Fibroblast of peridontal ligament (primary cell): ENCODE measurements around the gene ZNF487.
"Not testable (repeated sequence)": the region's sequence is repeated elsewhere in the genome, so short reads cannot be mapped to it uniquely, and the experiment has no call there.

ENCODE experiments used
- DNase-seq: peaks from one replicate; pipeline ENCODE4 v3.0.0-alpha.2; 2010; ENCODE audit errors: extremely low read depth

ZNF487 gene

DNA sequence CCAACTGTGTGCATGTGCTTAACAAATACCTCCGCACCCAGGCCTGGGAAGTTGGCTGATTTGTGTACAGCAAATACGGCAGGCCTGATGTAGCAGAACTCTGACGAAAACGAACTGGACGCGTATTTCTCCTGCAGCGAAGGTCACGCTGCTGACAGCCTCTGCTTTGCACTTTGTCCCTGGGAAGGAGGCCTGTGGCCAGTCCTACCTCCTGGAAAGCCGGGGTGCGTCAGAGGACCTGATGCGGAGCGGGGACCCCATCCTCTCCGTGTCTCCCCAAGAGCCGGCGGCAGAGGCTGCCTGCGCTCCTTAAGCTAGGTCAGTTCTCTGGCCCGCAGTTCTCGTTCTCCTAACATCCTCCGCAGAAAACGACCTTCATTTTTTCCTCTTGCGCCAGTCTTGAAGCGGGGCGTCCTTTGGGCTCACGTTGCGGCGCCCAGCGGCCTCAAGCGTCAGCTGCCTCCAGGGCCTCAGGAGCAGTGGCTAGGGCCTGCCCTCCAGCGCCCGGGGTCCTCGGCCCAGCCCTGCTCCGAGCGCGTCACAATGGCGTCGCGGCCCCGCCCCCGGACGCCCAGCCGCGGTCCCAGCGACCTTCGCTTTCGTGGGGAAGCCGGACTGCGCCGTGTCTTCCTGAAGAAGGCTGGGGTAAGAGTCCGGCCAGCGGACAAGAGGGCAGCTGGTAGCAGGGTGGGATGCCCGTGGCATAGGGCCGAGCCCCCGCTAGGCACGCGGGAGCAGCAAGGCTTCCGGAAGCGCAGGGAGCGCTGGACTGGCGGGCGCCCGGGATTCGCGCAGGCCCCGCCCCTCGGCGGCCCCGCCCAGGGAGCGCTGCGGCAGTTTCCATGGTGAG lies at the start of gene ZNF487:
TSS of gene ZNF487 (plus strand) at position 821 of the 850 bp plus-strand sequence. CDS start 38,703 bp downstream, outside the sequence.
- DNase-seq: peak; percentile 83

- no peak for DNase-seq
These were observed 49.3 kb upstream of the ZNF487 start for GRCh38 chr10:43387678-43388032.

- no peak for DNase-seq
These were observed 47.0 kb upstream of the ZNF487 start for GRCh38 chr10:43389867-43390266.

GRCh38 chr10:43390333-43390732 lies 46.6 kb upstream of the ZNF487 start:
- DNase-seq: no peak

DNA sequence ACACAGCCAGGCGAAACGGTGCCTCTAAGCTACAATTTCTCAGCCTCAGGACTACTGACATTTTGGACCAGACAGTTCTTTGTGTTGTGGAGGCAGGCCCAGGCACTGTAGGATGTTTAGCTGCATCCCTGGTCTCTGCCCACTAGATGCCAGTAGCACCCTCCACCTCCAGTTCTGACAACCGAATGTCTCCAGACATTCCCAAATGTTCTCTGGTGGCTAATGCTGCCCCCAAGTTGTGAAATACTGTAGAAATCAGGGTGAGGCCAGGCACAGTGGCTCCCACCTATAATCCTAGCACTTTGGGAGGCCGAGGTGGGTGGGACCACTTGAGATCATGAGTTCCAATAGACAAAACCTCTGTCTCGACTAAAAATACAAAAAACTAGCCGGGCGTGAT lies 46.2 kb upstream of the ZNF487 start:
- peak; percentile 70 for DNase-seq

GRCh38 chr10:43391496-43391895 lies 45.4 kb upstream of the ZNF487 start:
- no peak for DNase-seq

DNA sequence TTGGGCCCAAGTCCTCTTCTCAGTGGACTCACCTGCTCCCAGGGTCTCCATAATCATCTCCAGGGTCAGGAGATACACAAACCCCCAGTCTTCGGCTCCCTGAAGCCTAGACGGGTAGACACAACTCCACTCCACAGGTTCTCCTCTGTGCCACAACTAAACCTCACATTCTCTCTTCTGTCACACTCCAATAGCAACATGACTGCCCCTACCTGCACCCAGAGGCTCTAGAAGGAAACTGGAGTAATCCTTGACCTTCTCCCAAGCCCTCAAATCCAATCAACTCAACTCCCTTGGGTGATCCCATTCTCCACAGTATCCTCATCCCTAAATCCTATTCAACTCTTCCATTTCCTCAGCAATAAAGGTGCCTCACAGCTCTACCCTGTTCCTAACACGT lies 44.2 kb upstream of the ZNF487 start:
- no peak for DNase-seq

- DNase-seq: not testable (repeated sequence)
These were observed 43.7 kb upstream of the ZNF487 start for GRCh38 chr10:43393186-43393585.

- no peak for DNase-seq
These were observed 43.1 kb upstream of the ZNF487 start for GRCh38 chr10:43393606-43394360.

GRCh38 chr10:43394868-43395267 lies 42.0 kb upstream of the ZNF487 start:
- DNase-seq: no peak

DNA sequence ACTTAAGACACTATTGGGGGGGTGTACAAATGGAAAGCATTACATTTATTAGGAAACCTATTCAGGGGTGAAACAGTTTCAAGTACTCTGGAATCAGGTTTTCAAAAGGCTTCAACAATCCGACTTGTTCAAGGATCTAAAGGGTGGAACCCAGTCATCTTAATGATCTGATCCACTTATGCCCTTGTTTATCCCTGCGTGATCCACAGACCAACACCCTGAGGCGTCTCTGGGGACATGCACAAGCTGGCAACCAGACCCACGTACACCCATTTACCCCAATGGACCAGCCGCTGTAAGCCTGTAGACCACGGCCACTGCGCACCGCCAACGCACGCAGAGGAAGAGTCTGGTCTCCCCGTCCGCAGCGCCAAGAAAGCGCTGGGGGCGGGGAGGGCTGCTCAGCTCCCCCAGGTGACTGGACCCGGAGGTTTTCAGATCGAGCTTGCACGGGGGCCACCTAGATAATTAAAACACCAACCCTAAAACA lies 41.3 kb upstream of the ZNF487 start:
- no peak for DNase-seq

DNA sequence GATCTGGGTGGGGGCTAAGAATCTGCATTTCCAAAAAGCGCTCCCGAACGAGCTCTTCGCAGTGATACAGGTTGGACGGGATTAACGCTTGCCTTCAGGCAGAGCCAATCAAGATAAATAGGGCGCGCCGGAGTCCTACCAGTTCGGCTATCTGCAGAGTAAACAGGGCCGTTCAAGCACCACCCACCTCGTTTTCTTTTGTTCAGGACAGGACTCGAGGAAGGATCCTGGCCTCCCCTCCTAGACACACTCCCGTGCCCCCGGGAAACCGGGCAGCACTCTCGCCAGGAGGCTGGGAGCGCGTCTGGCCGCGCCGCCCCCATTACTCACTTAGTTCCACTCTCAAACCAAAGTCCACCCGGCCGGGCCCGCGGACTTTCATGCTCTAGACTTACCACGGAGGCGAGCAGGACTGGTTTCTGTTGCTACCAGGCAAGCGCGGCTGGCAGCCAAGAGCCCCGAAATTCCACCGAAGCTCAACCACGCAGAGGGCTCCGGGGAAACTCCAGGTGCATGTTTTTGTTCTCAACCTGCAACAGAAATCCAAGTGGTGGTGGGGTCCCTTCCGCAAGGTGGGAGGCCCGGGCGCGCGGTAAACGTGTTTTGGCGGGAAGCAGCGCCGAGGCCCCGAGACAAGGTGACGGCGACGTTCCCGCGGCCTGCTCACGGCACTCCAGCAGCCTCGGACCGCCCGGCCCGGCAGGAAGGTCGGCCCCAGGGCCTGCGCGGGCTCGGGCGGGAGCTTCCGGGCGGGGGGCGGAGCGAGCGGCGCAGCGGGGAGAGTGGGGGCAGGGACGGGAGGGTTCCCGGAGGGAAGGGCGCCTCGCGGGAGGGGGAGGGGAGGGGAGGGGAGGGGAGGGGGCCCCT lies 40.6 kb upstream of the ZNF487 start:
- DNase-seq: peak; percentile 56

- peak; percentile 55 for DNase-seq
These were observed 39.8 kb upstream of the ZNF487 start for GRCh38 chr10:43396928-43397624.

- DNase-seq: no peak
These were observed 38.0 kb upstream of the ZNF487 start for GRCh38 chr10:43398939-43399319.

DNA sequence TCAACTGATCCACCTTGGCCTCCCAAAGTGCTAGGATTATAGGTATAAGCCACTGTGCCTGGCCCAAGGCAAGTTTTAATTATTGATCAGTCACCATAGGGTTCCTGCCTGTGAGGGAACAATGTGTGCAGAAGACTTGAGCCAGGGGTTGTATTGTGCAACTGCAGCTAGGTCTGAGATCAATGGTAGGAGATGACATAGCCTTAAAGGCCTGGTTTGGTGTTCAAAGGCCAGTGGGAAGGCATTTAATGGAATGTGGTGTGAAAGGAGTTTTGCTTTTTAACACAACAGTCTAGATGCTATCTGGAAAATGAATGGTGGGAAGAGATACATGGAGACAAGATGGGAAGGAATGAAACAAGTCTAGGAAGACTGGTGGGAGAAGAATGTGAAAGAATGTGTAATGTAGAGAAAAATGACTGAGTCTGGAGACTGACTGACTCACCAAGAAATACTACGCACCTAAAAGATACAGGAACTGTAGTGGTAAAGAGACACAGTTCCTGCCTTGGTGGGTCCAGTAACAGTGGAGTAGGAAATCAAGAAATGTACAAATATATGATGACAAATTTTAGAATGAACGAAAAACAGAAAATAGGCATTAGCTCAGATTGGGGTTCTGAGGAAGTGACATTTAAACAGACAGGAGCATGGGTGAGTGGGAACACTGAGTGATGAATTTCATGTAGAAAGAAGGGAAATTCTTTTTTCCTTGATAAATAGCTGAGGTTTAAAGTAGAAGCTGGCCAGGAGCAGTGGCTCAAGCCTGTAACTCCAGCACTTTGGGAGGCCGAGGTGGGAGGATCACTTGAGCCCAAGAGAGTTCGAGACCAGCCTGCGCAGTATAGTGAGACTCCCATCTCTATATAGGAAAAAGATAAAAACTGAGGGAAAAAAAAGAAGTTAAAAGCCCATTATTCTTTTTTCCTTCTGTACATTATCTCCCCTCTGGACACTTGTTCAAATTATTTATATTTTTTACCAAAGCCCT lies 37.3 kb upstream of the ZNF487 start:
- DNase-seq: no peak

DNA sequence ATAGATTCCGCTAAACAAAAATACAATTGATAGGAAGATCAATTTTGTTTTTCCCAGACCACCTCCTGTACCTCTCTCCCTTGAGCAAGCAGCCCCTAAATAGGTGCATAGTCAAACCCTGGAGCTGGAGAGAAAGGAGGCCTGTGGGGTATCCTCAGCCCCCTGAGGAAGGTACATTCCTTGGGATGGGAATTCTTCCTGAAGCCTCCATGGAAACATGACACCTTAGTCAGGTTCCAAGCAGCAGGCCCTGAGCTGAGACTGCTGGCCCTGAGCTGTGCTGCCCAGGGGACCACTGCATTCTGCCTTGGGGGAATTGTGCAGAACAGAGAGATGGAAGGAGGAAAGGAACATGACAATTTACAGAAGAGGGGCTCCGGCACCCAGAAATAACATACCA lies 35.3 kb upstream of the ZNF487 start:
- no peak for DNase-seq

- DNase-seq: no peak
These were observed 34.7 kb upstream of the ZNF487 start for GRCh38 chr10:43402176-43402575.

DNA sequence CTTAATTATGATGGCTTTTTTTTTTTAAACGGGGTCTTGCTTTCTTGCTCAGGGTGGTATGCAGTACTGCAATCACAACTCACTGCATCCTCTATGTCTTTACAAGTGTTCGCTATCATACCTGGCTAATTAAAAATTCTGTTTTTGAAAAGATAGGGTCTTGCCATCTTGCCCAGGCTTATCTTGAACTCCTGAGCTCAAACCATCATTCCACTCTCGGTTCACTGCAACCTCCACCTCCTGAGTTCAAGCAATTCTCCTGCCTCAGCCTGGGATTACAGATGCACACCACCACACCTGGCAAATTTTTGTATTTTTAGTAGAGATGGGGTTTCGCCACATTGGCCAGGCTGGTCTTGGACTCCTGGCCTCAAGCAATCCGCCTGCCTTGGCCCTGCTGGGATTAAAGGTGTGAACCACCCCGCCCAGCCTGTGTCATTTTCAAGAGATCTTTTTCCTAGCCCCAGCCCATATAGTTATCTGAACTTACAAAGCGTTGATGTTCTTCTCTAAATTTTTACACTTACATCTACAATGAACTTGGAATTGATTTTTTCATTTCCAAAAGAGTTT lies 33.9 kb upstream of the ZNF487 start:
- no peak for DNase-seq

- DNase-seq: no peak
These were observed 32.8 kb upstream of the ZNF487 start for GRCh38 chr10:43403911-43404703.
